ENCODE results near the gene ADAMTSL1.

DNA sequence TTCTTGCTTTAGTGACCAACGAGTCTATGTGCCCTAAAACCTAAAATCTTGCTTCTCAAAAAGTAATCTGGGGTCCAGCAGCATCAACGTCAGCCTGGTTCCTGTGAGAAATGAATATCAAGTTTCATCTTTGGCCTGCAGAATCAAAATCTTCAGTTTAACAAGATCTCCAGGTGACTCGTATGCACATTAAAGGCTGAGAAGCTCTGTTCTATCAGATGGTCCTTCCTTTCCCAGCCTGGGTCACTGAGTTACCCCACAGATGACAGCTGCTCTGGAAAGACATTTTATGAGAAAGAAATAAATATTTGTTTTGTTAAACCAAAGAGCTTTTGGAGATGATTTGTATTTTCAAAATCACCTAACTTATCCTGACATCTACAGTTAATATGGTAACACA lies 75.8 kb downstream of the ADAMTSL1 start:
- TF ChIP-seq, protein P1, sequence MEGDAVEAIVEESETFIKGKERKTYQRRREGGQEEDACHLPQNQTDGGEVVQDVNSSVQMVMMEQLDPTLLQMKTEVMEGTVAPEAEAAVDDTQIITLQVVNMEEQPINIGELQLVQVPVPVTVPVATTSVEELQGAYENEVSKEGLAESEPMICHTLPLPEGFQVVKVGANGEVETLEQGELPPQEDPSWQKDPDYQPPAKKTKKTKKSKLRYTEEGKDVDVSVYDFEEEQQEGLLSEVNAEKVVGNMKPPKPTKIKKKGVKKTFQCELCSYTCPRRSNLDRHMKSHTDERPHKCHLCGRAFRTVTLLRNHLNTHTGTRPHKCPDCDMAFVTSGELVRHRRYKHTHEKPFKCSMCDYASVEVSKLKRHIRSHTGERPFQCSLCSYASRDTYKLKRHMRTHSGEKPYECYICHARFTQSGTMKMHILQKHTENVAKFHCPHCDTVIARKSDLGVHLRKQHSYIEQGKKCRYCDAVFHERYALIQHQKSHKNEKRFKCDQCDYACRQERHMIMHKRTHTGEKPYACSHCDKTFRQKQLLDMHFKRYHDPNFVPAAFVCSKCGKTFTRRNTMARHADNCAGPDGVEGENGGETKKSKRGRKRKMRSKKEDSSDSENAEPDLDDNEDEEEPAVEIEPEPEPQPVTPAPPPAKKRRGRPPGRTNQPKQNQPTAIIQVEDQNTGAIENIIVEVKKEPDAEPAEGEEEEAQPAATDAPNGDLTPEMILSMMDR (IDR thresholded peaks at IDR 0.05; ENCODE audit: insufficient read depth, low read length): no peak
- TF ChIP-seq GABPA (IDR thresholded peaks at IDR 0.05; ENCODE audit: low read depth): no peak
- TF ChIP-seq POLR2AphosphoS5 (IDR thresholded peaks at IDR 0.05; ENCODE audit: low read depth): no peak
- TF ChIP-seq, protein P2, sequence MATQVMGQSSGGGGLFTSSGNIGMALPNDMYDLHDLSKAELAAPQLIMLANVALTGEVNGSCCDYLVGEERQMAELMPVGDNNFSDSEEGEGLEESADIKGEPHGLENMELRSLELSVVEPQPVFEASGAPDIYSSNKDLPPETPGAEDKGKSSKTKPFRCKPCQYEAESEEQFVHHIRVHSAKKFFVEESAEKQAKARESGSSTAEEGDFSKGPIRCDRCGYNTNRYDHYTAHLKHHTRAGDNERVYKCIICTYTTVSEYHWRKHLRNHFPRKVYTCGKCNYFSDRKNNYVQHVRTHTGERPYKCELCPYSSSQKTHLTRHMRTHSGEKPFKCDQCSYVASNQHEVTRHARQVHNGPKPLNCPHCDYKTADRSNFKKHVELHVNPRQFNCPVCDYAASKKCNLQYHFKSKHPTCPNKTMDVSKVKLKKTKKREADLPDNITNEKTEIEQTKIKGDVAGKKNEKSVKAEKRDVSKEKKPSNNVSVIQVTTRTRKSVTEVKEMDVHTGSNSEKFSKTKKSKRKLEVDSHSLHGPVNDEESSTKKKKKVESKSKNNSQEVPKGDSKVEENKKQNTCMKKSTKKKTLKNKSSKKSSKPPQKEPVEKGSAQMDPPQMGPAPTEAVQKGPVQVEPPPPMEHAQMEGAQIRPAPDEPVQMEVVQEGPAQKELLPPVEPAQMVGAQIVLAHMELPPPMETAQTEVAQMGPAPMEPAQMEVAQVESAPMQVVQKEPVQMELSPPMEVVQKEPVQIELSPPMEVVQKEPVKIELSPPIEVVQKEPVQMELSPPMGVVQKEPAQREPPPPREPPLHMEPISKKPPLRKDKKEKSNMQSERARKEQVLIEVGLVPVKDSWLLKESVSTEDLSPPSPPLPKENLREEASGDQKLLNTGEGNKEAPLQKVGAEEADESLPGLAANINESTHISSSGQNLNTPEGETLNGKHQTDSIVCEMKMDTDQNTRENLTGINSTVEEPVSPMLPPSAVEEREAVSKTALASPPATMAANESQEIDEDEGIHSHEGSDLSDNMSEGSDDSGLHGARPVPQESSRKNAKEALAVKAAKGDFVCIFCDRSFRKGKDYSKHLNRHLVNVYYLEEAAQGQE (IDR thresholded peaks at IDR 0.05; ENCODE audit: insufficient replicate concordance, low read depth): no peak

All from HL-60 (cell line).